Esophagus muscularis mucosa (tissue), 4 donors: ENCODE results near the gene CAMTA1. TPM values are rescaled to one million over a fixed set of nuclear protein-coding genes. Genes with fewer than 3 reads are reported as not detected.

Experiments
- DNase-seq: peaks from one replicate; pipeline ENCODE4 v3.0.0-alpha.2; 2017; ENCODE audit errors: extremely low spot score
- H3K27ac ChIP-seq, 4 donors: fragments of 200-600 bp; sonication (generic); replicated peaks in 1 of 4; 1 replicate in 3 of 4; 2 replicates in 1 of 4; pipeline ENCODE4 v1.5.1; 2016 to 2019; ENCODE audit warnings: mild to moderate bottlenecking in 1 of 4
- H3K27me3 ChIP-seq, 4 donors: fragments of 200-600 bp; sonication (generic); one replicate each; pipeline versions ENCODE4 v1.5.1 to v1.6.0; 2016 to 2019
- H3K36me3 ChIP-seq, 4 donors: fragments of 200-600 bp; sonication (generic); one replicate each; pipeline ENCODE4 v1.5.1; 2016 to 2019
- H3K4me1 ChIP-seq, 4 donors: fragments of 200-600 bp; sonication (generic); one replicate each; pipeline ENCODE4 v1.5.1; 2016 to 2019
- H3K4me3 ChIP-seq, 4 donors: fragments of 200-600 bp; sonication (generic); 1 replicate in 2 of 4; 2 replicates in 2 of 4; pipeline ENCODE4 v1.5.1; 2016 to 2019; ENCODE audit warnings: mild to moderate bottlenecking in 4 of 4, moderate library complexity in 1 of 4
- H3K9me3 ChIP-seq, 4 donors: fragments of 200-600 bp; sonication (generic); 1 replicate in 3 of 4; 2 replicates in 1 of 4; pipeline ENCODE4 v1.5.1; 2016 to 2019
- EP300 ChIP-seq: sonication (generic); formaldehyde crosslinking; IDR thresholded peaks from one replicate; pipeline ENCODE4 v1.6.1; 2017; ENCODE audit warnings: antibody characterized with exemption
- POLR2A ChIP-seq: fragments of 450-650 bp; IDR thresholded peaks from one replicate; pipeline ENCODE4 v1.6.1; 2017; ENCODE audit warnings: antibody characterized with exemption, moderate library complexity, mild to moderate bottlenecking, low read depth
- POLR2AphosphoS5 ChIP-seq, 2 donors: sonication (generic); formaldehyde crosslinking; IDR thresholded peaks; one replicate each; pipeline ENCODE4 v1.6.1; 2017; ENCODE audit warnings: antibody characterized with exemption in 2 of 2
- WGBS: methylation state at CpG from one replicate; pipeline ENCODE4 v1.1.5; 2018; 5-methylcytosine and 5-hydroxymethylcytosine counted together
- intact Hi-C: fragments of 100-400 bp; cut with DNase I; formaldehyde crosslinking; loops from one replicate; pipeline ENCODE4 v1.15.1; 2023
- total RNA-seq, 4 donors: library from RNA; depleted of rRNA; stranded (reverse); fragments of >200 nt; gene quantifications; one replicate each; pipeline versions ENCODE4 v1.1.0 to v1.2.1, GENCODE V29; 2016
- TF ChIP-seq, protein P1 (sequence below), 3 experiments: fragments of 200-600 bp in 2 of 3; fragments of 450-650 bp in 1 of 3; sonication (generic) in 2 of 3; IDR thresholded peaks; one replicate each; pipeline ENCODE4 v1.5.1; 2017 to 2019; ENCODE audit warnings: antibody characterized with exemption in 3 of 3, mild to moderate bottlenecking in 2 of 3, moderate library complexity in 1 of 3

CAMTA1 gene
- total RNA-seq, 4 donors from 2014 or later, result 109 to 226 (median 139) TPM

GRCh38 chr1:7013833-7014639, 228.8 kb downstream of the CAMTA1 start:
- Histone ChIP-seq H3K4me3 (no peak overlapping the region), H3K9me3 (no peaks in the 10 kb centered on the region), H3K27ac (no peak overlapping the region), H3K27me3 (peaks cover 0 to 5% (median 0%) of the 10 kb centered on the region in 4 donors), H3K4me1 (peaks cover 0 to 13% (median 10%) of the 10 kb centered on the region in 4 donors), H3K36me3 (no peaks in the 10 kb centered on the region)
- intact Hi-C loops, result no loop called here
- TF ChIP-seq EP300 (no peak), POLR2A (no peak), POLR2AphosphoS5 (IDR thresholded peaks at IDR 0.05) (no peak)
- TF ChIP-seq, protein P1, sequence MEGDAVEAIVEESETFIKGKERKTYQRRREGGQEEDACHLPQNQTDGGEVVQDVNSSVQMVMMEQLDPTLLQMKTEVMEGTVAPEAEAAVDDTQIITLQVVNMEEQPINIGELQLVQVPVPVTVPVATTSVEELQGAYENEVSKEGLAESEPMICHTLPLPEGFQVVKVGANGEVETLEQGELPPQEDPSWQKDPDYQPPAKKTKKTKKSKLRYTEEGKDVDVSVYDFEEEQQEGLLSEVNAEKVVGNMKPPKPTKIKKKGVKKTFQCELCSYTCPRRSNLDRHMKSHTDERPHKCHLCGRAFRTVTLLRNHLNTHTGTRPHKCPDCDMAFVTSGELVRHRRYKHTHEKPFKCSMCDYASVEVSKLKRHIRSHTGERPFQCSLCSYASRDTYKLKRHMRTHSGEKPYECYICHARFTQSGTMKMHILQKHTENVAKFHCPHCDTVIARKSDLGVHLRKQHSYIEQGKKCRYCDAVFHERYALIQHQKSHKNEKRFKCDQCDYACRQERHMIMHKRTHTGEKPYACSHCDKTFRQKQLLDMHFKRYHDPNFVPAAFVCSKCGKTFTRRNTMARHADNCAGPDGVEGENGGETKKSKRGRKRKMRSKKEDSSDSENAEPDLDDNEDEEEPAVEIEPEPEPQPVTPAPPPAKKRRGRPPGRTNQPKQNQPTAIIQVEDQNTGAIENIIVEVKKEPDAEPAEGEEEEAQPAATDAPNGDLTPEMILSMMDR (IDR thresholded peaks at IDR 0.05), result no peak
- DNase-seq, result peak; percentile 89
- WGBS, result 42% methylated on average over 4 of the region's 18 CpGs

- no peaks in the 10 kb centered on the region for H3K9me3 ChIP-seq
- 80% methylated on average over 2 of the region's 8 CpGs for WGBS
- no peaks in the 10 kb centered on the region for H3K36me3 ChIP-seq
- intact Hi-C loops, result no loop called here
- no peak overlapping the region for H3K27ac ChIP-seq
- peaks cover 0 to 13% (median 10%) of the 10 kb centered on the region in 4 donors for H3K4me1 ChIP-seq
- H3K27me3 ChIP-seq, result peaks cover 0 to 10% (median 0%) of the 10 kb centered on the region in 4 donors
- DNase-seq, result peak; percentile 64
- TF ChIP-seq POLR2AphosphoS5 (IDR thresholded peaks at IDR 0.05) (no peak), EP300 (no peak), POLR2A (no peak)
- TF ChIP-seq, protein P1 (IDR thresholded peaks at IDR 0.05), result no peak
- H3K4me3 ChIP-seq, result no peak overlapping the region
Measured at GRCh38 chr1:7014640-7014930, 229.3 kb downstream of the CAMTA1 start.

GRCh38 chr1:7015022-7015421, 229.8 kb downstream of the CAMTA1 start:
- peaks cover 0 to 13% (median 10%) of the 10 kb centered on the region in 4 donors for H3K4me1 ChIP-seq
- H3K36me3 ChIP-seq, result no peaks in the 10 kb centered on the region
- DNase-seq, result peak; percentile 50
- TF ChIP-seq POLR2A (no peak), EP300 (no peak), POLR2AphosphoS5 (IDR thresholded peaks at IDR 0.05) (no peak)
- TF ChIP-seq, protein P1 (IDR thresholded peaks at IDR 0.05), result no peak
- H3K9me3 ChIP-seq, result no peaks in the 10 kb centered on the region
- H3K27me3 ChIP-seq, result peaks cover 0 to 14% (median 0%) of the 10 kb centered on the region in 4 donors
- WGBS, result 84% methylated on average over 7 of the region's 7 CpGs
- no peak overlapping the region for H3K27ac ChIP-seq
- intact Hi-C loops, result no loop called here
- no peak overlapping the region for H3K4me3 ChIP-seq

- TF ChIP-seq, protein P1 (IDR thresholded peaks at IDR 0.05), result no peak
- TF ChIP-seq POLR2AphosphoS5 (IDR thresholded peaks at IDR 0.05) (no peak), POLR2A (no peak), EP300 (no peak)
- peaks cover 0 to 26% (median 0%) of the 10 kb centered on the region in 4 donors for H3K27me3 ChIP-seq
- no peaks in the 10 kb centered on the region for H3K9me3 ChIP-seq
- H3K4me1 ChIP-seq, result peaks cover 0 to 12% (median 10%) of the 10 kb centered on the region in 4 donors
- no peak overlapping the region for H3K27ac ChIP-seq
- intact Hi-C loops, result no loop called here
- no peaks in the 10 kb centered on the region for H3K36me3 ChIP-seq
- no peak overlapping the region for H3K4me3 ChIP-seq
- DNase-seq, result no peak
- WGBS, result 84% methylated on average over 7 of the region's 7 CpGs
Measured at GRCh38 chr1:7018351-7018750, 233.1 kb downstream of the CAMTA1 start.
